Myocyte (in vitro differentiated cells): ENCODE data around the gene TICRR. TPM values are rescaled to one million over a fixed set of nuclear protein-coding genes. Genes with fewer than 3 reads are reported as not detected.

Source experiments
- DNase-seq: peaks from one replicate; pipeline ENCODE4 v3.0.0-alpha.2; 2012; ENCODE audit warnings: low read depth
- total RNA-seq: library from RNA; depleted of rRNA; stranded (reverse); fragments of >200 nt; gene quantifications from 2 replicates; pipeline ENCODE4 v1.2.3, GENCODE V29; 2014

The TICRR gene
- total RNA-seq, 1 donor from 2014 or later = 0.19 TPM

GRCh38 chr15:89672221-89673164, 97.2 kb downstream of the TICRR start:
- peak; percentile 29 for DNase-seq

- DNase-seq = peak; percentile 21
Measured at GRCh38 chr15:89673165-89673512, 97.9 kb downstream of the TICRR start.

- DNase-seq = no peak
Measured at GRCh38 chr15:89674526-89674925, 99.3 kb downstream of the TICRR start.

- no peak for DNase-seq
Measured at GRCh38 chr15:89675606-89676005, 100.3 kb downstream of the TICRR start.

- no peak for DNase-seq
Measured at GRCh38 chr15:89677381-89677780, 102.1 kb downstream of the TICRR start.

Other genes with a start within 250 kb of the TICRR start
- gene POLG, start 240.6 kb upstream of the TICRR start, total RNA-seq = 108 and 113 TPM in 2 replicates
- not detected in 2 replicates for gene RHCG, start 78.9 kb upstream of the TICRR start, total RNA-seq
- 6.3 and 8.0 TPM in 2 replicates for gene KIF7, start 80.0 kb downstream of the TICRR start, total RNA-seq
- 0.05 TPM in 2 replicates for gene PLIN1, start 103.9 kb downstream of the TICRR start, total RNA-seq
- gene PEX11A, start 115.3 kb downstream of the TICRR start, total RNA-seq = 7.1 and 7.3 TPM in 2 replicates
- gene WDR93, start 115.3 kb downstream of the TICRR start, total RNA-seq = not detected in 2 replicates
- 0.75 and 1.0 TPM in 2 replicates for gene MESP1, start 175.8 kb downstream of the TICRR start, total RNA-seq
- 0.24 and 0.42 TPM in 2 replicates for gene MESP2, start 200.9 kb downstream of the TICRR start, total RNA-seq
- gene ANPEP, start 239.4 kb downstream of the TICRR start, total RNA-seq = 6.2 and 6.6 TPM in 2 replicates